GM21526 (cell line): ENCODE data around the gene NEDD4.
"Not testable (repeated sequence)": the region's sequence is repeated elsewhere in the genome, so short reads cannot be mapped to it uniquely, and the experiment has no call there.

Source experiments
- ATAC-seq: cut with Tn5 transposase; IDR thresholded peaks from one replicate; pipeline ENCODE4 v1.9.1; 2021; ENCODE audit warnings: moderate library complexity; ENCODE audit not compliant: unreplicated experiment, low FRiP score

NEDD4 gene

DNA sequence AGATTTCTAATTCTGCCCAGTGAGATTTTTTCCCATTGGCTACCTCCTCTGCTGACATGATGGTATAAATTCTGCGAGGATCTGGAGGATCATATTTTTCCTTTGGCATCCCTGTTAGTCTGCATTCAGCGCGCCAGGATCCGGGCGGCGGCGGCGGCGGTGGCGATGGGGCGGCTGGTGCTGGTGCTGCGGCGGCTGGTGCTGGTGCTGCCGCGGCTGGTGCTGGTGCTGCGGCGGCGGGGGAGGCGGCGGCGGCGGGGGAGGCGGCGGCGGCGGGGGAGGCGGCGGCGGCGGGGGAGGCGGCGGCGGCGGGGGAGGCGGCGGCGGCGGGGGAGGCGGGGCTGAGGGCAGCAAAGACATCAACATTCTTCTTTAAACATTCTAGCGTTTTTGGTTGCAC, 13.6 kb upstream of the NEDD4 start:
- not testable (repeated sequence) for ATAC-seq

DNA sequence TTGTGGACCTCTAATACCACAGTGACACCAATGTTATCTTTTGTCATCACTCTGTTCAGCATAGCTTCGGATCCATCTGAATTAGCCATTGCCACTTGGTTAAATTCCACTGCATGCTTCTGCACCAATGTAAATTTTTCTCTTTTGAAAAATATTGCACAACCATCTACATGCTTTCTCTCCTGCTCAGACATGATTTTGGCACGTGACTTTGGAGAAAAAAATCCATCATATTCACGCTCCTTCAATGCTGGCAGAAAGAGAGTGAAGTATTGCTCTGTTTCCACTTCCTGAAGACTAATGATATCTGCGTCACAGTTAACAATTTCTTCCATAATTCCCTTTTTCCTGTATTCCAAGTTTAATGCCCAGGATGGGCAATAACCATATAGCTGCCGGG, 13.0 kb upstream of the NEDD4 start:
- ATAC-seq = not testable (repeated sequence)

- ATAC-seq = not testable (repeated sequence)
Observed at GRCh38 chr15:56004281-56004680, 10.9 kb upstream of the NEDD4 start.

GRCh38 chr15:56003777-56004176, 10.4 kb upstream of the NEDD4 start:
- ATAC-seq = not testable (repeated sequence)

GRCh38 chr15:56003277-56003676, 9.9 kb upstream of the NEDD4 start:
- not testable (repeated sequence) for ATAC-seq

GRCh38 chr15:56001471-56002078, 8.2 kb upstream of the NEDD4 start:
- no peak for ATAC-seq

DNA sequence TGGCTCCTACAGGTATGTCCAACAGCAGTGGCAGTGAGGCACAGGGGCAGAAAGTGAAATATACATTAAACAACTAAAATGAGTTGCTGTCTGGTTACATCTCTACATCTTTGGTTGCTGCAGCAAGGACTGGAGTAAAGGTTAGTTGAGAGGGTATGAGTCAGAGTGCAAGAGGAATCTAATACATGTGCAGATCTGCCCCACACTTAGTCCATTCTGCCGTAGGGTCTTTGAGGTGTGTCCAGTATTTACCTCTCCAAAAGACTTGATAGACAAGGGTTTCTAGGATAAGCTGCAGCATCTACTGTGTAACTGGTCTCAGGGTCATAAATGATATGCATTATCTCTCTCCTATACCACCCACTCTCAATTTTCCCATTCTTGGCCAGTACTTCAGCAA, 6.2 kb upstream of the NEDD4 start:
- no peak for ATAC-seq

GRCh38 chr15:55998478-55998877, 5.1 kb upstream of the NEDD4 start:
- no peak for ATAC-seq

DNA sequence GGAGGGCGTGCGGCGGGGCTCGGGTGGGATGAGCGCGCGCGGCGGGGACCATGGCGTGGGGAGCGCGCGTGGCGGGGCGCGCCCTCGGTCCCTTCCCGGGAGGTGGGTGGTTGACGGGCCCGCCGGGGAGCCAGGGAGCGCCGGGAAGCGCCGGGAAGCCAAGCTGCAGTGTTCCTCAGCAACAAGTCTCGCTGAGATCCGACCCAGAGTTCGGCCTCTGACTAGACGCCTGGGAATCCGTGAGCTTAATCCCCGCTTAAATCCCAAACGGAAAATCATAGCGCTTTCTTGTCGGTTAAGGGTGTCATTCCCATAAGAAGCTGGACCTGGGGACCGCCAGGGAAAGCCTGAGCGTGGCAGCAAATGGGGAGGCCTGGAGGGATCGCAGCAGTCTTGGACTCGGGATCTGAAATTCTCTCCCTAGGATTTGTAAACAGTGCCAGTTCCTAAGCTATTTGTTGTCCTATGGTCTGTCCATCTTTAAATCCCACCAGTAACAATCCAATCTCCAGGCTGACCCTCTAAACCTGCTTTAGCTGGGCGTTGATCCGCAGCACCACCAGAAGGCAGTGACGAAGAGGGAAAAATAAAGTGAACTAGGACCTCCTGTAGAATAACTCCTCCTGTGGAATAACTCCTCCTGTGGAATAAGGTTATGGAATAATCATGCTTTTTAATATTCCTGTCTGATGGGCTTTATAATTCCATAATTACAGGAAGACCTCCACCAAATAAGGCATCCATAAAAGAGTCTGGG, 570 bp upstream of the NEDD4 start:
- no peak for ATAC-seq

DNA sequence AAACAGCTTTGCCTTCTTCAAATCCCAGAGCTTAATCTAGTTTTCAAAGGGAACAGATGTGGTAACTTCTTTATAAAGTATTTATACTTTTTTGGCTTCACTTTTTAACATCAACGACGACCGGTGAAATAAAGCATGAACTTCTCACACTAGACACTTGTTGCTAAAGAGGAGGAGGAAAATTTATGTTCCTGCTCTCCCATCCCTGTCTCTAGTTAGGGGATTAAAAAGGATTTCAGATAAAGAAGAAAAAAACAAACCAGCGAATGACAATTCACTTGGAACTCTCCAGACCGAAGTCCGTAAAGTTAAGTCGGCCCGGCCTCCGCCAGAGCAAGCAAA, 672 bp downstream of the NEDD4 start:
- ATAC-seq = no peak

DNA sequence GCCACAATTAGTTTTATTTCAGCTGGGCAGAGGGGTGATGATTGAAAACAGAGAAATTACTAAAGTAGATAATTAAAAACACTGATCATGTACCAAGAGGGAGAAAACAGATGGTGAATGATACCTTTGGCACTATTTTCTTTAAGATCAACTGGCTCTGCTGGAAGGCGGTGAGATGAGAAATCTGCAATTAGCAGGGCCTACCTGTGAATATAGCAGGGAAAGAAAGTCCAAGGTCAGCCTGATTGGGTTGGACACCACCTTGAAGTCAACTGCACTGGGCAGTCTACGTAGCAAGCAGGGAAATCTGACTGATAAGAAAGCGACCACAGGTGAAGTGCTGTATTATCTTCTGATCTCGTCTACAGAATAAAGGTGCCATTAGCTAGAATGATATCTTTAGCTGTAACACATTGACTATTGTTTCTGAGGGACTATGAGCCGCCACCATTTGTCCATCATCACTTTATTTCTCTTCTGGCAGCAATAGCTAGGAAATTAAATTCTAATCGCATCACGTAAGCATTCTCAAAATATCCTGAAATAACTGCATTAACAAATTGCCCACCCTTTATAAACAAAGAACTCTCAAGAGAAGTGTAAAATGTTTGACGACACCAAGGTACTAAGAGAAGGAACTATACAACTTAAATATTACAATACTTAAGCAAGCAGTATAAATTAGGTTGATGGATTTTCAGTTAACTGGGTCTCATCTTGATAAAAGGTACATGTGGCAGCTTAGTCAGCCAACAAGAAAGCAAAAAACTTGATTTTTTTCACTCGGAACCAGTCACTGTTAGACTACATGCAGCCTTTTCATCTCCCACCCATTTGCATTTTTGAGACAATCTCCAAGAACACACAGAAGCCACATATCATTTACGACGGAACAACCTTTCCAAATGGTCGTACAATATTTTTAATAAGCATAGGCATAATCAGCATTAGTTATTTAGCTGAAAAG, 1.3 kb downstream of the NEDD4 start:
- ATAC-seq = no peak

DNA sequence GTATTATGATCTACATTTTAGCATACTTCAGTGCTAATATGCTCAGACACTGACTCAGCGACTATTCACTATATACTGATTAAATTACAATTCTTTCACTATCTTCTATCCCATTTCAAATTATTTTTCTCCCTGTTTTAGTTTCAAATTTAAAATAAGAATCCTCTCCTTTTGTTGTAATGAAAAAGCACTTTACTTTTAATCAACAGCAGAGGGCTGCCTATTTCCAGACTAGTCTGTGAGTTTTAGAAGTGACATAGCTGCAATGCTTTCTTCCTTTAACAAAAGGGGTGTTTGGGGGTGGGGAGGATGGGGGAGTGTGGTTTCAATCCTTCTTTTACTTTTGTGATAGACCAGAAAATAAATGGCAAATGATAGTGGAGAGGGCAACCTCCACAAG, 2.4 kb downstream of the NEDD4 start:
- no peak for ATAC-seq

GRCh38 chr15:55990516-55990915, 2.9 kb downstream of the NEDD4 start:
- no peak for ATAC-seq

DNA sequence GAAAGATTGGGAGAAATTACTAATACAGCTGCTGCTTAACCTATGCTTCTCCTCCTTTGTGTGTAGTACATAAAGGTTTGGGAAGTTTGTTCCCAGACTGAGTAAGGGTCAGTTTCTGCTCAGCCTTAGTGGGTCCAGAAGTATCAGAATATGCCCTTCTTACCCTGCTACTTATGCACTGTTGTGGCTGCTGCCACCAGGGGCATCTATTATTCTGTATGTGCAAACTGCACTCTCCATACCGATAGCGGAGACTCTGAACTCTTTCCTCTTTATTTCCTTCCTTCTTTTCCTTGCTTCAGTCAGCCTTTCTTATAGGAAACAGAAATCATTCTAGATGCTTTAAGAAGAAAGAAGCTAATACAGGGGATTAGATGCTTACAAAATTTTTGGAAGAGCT, 4.0 kb downstream of the NEDD4 start:
- no peak for ATAC-seq

- no peak for ATAC-seq
Observed at GRCh38 chr15:55981582-55982249, 11.7 kb downstream of the NEDD4 start.

DNA sequence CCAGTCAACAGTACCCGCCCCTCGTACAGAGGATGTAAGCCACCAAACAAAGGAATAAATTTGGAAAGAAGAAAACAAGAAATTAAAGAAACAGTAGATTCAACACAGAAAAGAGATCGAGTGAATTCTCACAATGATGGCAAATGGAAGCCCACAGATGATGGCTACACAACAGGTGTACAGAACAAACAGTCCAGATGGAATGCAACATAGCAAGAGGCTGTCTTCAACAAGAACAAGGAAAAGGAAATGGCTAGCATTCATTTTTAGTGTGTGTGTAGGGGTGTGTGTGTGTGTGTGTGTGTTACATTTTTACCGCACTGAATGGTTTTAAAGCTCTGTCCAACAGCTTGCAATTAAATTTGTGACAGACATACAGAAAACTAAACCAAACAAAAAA, 12.9 kb downstream of the NEDD4 start:
- no peak for ATAC-seq

GRCh38 chr15:55977231-55977630, 16.2 kb downstream of the NEDD4 start:
- ATAC-seq = no peak

DNA sequence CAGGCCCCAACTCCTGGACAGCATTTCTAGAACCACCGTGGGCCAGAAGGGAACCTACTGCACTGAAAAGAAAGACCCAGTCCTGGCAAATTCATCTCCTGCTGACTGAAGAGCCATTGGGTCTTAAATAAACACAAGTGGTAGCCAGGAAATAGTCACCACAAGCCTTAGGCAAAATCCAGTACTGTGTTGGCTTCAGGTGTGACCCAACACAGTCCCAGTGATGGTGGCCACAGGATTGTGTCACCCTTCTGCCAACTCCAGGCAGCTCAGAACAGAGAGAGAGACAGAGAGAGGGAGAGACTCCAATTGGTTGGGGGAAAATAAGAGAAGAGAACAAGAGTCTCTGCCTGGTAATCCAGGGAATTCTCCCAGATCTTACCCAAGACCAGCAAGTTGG, 23.1 kb downstream of the NEDD4 start:
- no peak for ATAC-seq

DNA sequence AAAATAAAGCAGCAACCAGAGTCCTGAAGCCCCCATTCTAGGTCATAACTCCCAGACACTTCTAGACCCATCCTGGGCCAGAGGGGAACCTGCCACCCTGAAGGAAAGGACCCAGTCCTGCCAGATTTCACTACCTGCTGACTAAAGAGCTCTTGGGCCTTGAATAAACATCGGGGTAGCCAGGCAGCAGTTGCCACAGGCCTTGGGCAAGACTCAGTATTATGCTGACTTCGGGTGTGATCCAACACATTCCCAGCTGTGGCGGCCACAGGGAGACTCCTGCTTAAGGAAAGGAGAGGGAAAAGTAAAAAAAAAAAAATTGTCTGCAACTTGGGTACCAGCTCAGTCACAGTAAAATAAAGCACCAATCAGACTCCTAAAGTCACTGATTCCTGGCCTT, 23.8 kb downstream of the NEDD4 start:
- no peak for ATAC-seq

DNA sequence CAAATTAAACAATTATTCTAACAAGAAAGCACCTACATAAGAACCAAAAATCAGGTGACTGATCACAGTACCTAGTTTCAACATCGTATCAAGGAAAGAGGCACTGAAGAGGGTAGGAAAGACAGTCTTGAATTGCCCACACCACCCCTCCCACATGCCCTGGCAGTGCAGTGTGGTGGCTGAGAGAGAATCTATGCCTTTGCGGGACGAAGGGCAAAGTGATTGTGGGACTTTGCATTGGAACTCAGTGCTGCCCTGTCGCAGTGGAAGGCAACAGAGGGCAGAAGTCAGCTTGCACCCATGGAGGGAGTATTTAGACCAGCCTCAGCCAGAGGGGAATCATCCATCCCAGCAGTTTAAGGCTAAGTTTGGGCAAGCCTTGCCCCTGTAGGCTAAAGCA, 24.5 kb downstream of the NEDD4 start:
- no peak for ATAC-seq

- no peak for ATAC-seq
Observed at GRCh38 chr15:55965091-55965490, 28.3 kb downstream of the NEDD4 start.
